Thyroid gland (tissue), 4 donors: ENCODE data around the gene EZH1.

Experiments
- CTCF ChIP-seq, 6 experiments: fragments of 200-600 bp in 3 of 6; fragments of 450-650 bp in 3 of 6; sonication (generic) in 3 of 6; IDR thresholded peaks; one replicate each; pipeline ENCODE4 v1.5.1; 2016 to 2019; ENCODE audit warnings: antibody characterized with exemption in 6 of 6, mild to moderate bottlenecking in 2 of 6, inconsistent platforms in 1 of 6, moderate library complexity in 1 of 6
- POLR2A ChIP-seq, 2 donors: fragments of 450-650 bp; IDR thresholded peaks; one replicate each; pipeline ENCODE4 v1.6.1; 2017; ENCODE audit warnings: antibody characterized with exemption in 2 of 2, mild to moderate bottlenecking in 2 of 2, moderate library complexity in 1 of 2

DNA sequence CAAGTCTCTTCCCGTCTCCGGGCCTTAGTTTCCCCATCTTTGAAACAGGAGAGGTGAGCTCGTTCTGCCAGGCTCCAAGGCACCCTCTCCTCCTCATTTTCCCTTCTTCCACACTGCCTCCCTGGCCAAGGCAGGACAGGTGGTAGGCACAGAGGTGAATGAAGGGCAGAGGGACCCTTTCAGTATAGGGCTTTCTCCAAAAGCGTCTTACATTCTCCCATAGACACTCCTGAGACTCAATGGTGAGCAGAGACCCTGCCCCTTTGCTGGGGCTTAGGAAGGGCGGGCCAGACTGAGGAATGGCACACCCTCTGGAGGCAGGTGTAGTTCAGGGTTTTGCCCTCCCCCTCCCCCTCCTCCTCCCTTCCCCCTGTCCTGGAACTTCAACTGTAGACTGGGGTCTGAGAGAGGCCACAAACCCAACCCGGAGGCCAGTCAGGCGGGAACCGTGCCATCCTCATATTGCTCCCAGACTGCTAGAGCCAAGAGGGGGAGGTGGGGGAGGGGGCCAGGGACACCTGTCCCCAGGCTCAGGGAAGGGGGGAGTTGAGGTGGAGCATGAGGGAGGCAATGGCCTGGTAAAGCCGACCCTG is 70.0 kb downstream of the EZH1 start:
- no peak for TF ChIP-seq CTCF (IDR thresholded peaks at IDR 0.05)
- TF ChIP-seq POLR2A (IDR thresholded peaks at IDR 0.05): no peak
